HepG2 (cell line): ENCODE results near the gene SOX12. TPM values are rescaled to one million over a fixed set of nuclear protein-coding genes. Genes with fewer than 3 reads are reported as not detected.

Experiments used
- CREM ChIP-seq, 2 experiments: sonication (generic) in 1 of 2; formaldehyde crosslinking in 1 of 2; IDR thresholded peaks; 2 replicates each; pipeline versions ENCODE4 v1.4.0 to v1.6.1; 2016 to 2020; ENCODE audit warnings: antibody characterized with exemption in 1 of 2, mild to moderate bottlenecking in 1 of 2, missing genetic modification reagents in 1 of 2
- GMEB1 ChIP-seq: sonication (generic); formaldehyde crosslinking; IDR thresholded peaks from 2 replicates; pipeline ENCODE4 v1.5.1; 2020; ENCODE audit warnings: missing genetic modification reagents, mild to moderate bottlenecking, borderline replicate concordance
- NR2F1 ChIP-seq, 2 experiments: fragments of 450-650 bp in 1 of 2; formaldehyde crosslinking in 1 of 2; IDR thresholded peaks; 2 replicates each; pipeline versions ENCODE4 v1.5.0 to v1.6.1; 2016 to 2020; ENCODE audit warnings: mild to moderate bottlenecking in 1 of 2, missing compliant biosample characterization in 1 of 2, missing genetic modification reagents in 1 of 2, moderate library complexity in 1 of 2
- PHF21A ChIP-seq: sonication (generic); formaldehyde crosslinking; IDR thresholded peaks from 2 replicates; pipeline ENCODE4 v1.5.0; 2020; ENCODE audit warnings: mild to moderate bottlenecking, missing genetic modification reagents
- PTBP1 ChIP-seq: fragments of 200-400 bp; formaldehyde crosslinking; IDR thresholded peaks from 2 replicates; pipeline ENCODE4 v1.6.1; 2018; ENCODE audit warnings: low read length, low read depth; ENCODE audit not compliant: poor library complexity, severe bottlenecking
- REST ChIP-seq, 2 experiments: IDR thresholded peaks; 2 replicates each; pipeline ENCODE4 v1.6.1; 2011 to 2012; ENCODE audit warnings: low read length in 2 of 2, borderline replicate concordance in 1 of 2, low read depth in 1 of 2, mild to moderate bottlenecking in 1 of 2, moderate library complexity in 1 of 2
- TAF1 ChIP-seq: sonication (generic); formaldehyde crosslinking; IDR thresholded peaks from 2 replicates; pipeline ENCODE4 v1.4.0; 2020; ENCODE audit warnings: missing genetic modification reagents
- TFDP2 ChIP-seq: sonication (generic); formaldehyde crosslinking; IDR thresholded peaks from 2 replicates; pipeline ENCODE4 v1.4.0; 2020; ENCODE audit warnings: missing genetic modification reagents
- ZNF343 ChIP-seq: sonication (generic); formaldehyde crosslinking; IDR thresholded peaks from 2 replicates; pipeline ENCODE4 v1.4.0; 2020; ENCODE audit warnings: mild to moderate bottlenecking, missing genetic modification reagents
- ZNF441 ChIP-seq: sonication (generic); formaldehyde crosslinking; IDR thresholded peaks from 2 replicates; pipeline ENCODE4 v1.7.0; 2021; ENCODE audit warnings: missing genetic modification reagents, borderline replicate concordance
- ZNF550 ChIP-seq: sonication (generic); formaldehyde crosslinking; IDR thresholded peaks from 2 replicates; pipeline ENCODE4 v1.4.0; 2020; ENCODE audit warnings: mild to moderate bottlenecking, missing genetic modification reagents, borderline replicate concordance
- ZNF782 ChIP-seq: sonication (generic); formaldehyde crosslinking; IDR thresholded peaks from 2 replicates; pipeline ENCODE4 v1.4.0; 2020; ENCODE audit warnings: missing genetic modification reagents, mild to moderate bottlenecking, borderline replicate concordance
- ZSCAN22 ChIP-seq: sonication (generic); formaldehyde crosslinking; IDR thresholded peaks from 2 replicates; pipeline ENCODE4 v1.4.0; 2020; ENCODE audit warnings: mild to moderate bottlenecking, missing genetic modification reagents
- ZZZ3 ChIP-seq: sonication (generic); formaldehyde crosslinking; IDR thresholded peaks from 2 replicates; pipeline ENCODE4 v1.4.0; 2020; ENCODE audit warnings: missing genetic modification reagents, mild to moderate bottlenecking, borderline replicate concordance
- polyA plus RNA-seq, 8 experiments: library from polyadenylated mRNA; depleted of rRNA in 3 of 8; stranded (reverse) in 7 of 8; unstranded in 1 of 8; fragments of >200 nt; fragmentation: Illumina TruSeq in 4 of 8; extraction: Trizol in 4 of 8; gene quantifications; 2 replicates each; pipeline versions ENCODE4 v1.2.1 to v1.2.3, GENCODE V29; 2011 to 2016; ENCODE audit warnings: low read depth in 4 of 8, missing spikeins in 1 of 8, mixed read lengths in 1 of 8; ENCODE audit not compliant: insufficient read depth in 1 of 8
- total RNA-seq, 5 experiments: library from RNA; depleted of rRNA; stranded (reverse); fragments of >200 nt; fragmentation: Illumina TruSeq; extraction: Trizol; gene quantifications; 2 replicates each; pipeline ENCODE4 v1.2.3, GENCODE V29; 2016; ENCODE audit warnings: low read depth in 1 of 5
- TF ChIP-seq, protein P1 (sequence below): sonication (generic); formaldehyde crosslinking; IDR thresholded peaks from 2 replicates; pipeline ENCODE4; 2020; ENCODE audit warnings: missing genetic modification reagents, mild to moderate bottlenecking, borderline replicate concordance

Gene SOX12
- total and polyA plus RNA-seq, 2 of the 13 experiments (the other 11 are each of a cell fraction or from before 2014, with no cell fraction given): 10.0 to 18.7 TPM

DNA sequence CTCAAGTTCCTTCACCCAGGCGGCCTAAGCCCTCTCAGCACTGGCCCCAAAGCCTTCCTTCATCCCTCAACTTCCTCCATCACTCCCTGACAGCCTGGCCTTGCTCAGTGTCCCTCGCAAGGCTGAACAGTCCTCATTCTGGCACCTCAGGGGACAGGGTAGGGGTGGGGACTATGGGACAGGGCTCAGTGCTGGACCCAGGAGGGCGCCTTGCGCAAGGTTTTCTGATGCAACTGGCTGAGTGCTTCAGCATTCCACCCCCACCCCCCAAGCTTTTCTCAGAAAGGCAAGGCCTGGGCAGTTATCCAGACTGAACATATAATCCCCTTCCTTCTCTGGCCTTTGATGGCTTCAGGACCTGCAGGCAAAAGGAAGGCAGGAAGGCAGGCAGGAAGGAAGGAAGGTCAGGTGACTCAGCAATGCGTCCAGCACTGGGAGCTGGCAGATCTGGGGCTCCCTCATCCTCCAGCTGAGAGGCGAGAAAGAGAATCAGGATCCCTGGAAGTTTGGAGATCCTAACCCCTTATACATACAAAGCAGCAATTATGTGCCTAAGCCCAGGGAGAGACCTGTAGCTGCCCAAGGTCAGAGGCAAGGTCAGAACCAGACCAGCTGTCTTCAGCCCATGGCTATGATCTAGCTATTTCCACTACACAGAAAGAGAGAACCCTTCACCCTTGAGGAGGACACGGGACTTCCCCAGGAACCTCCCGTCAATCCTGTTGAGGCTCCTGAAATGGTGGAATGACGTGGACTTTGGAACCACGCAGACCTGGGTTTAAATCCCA, 46.6 kb downstream of the SOX12 start (continued):
- TF ChIP-seq GMEB1: peak; percentile 73; the same call in 1 of the 2 replicates
- TF ChIP-seq ZSCAN22 (CRISPR knock-in tag): 0 out of 2 replicates have a peak, but pooled peaks have one; percentile 32
- TF ChIP-seq NR2F1 (CRISPR knock-in tag; IDR thresholded peaks at IDR 0.05): peak; percentile 25 to 63; a peak in 3 of 4 replicates
- TF ChIP-seq ZNF782 (CRISPR knock-in tag): peak; percentile 82
- peak; percentile 80 for TF ChIP-seq TAF1 (CRISPR knock-in tag)
- TF ChIP-seq CREM (IDR thresholded peaks at IDR 0.05): peak; percentile 90
- TF ChIP-seq CREM (CRISPR knock-in tag; IDR thresholded peaks at IDR 0.05): no peak
- peak; percentile 36; the same call in 1 of the 2 replicates for TF ChIP-seq ZZZ3 (CRISPR knock-in tag)
- peak; percentile 97 for TF ChIP-seq ZNF343 (CRISPR knock-in tag)
- TF ChIP-seq ZNF441 (CRISPR knock-in tag): 0 out of 2 replicates have a peak, but pooled peaks have one; percentile 61
- TF ChIP-seq ZNF550: 0 out of 2 replicates have a peak, but pooled peaks have one; percentile 40
- TF ChIP-seq REST (IDR thresholded peaks at IDR 0.05; ENCODE audit: borderline replicate concordance in 1 of 2, low read depth in 1 of 2, low read length in 2 of 2): peak in 1 of 2 experiments; percentile 85; a peak in 2 of 4 replicates
- TF ChIP-seq PHF21A (CRISPR knock-in tag): peak; percentile 100
- TF ChIP-seq PTBP1: peak; percentile 97
- TF ChIP-seq TFDP2 (CRISPR knock-in tag): peak; percentile 74; the same call in 1 of the 2 replicates
- TF ChIP-seq, protein P1, sequence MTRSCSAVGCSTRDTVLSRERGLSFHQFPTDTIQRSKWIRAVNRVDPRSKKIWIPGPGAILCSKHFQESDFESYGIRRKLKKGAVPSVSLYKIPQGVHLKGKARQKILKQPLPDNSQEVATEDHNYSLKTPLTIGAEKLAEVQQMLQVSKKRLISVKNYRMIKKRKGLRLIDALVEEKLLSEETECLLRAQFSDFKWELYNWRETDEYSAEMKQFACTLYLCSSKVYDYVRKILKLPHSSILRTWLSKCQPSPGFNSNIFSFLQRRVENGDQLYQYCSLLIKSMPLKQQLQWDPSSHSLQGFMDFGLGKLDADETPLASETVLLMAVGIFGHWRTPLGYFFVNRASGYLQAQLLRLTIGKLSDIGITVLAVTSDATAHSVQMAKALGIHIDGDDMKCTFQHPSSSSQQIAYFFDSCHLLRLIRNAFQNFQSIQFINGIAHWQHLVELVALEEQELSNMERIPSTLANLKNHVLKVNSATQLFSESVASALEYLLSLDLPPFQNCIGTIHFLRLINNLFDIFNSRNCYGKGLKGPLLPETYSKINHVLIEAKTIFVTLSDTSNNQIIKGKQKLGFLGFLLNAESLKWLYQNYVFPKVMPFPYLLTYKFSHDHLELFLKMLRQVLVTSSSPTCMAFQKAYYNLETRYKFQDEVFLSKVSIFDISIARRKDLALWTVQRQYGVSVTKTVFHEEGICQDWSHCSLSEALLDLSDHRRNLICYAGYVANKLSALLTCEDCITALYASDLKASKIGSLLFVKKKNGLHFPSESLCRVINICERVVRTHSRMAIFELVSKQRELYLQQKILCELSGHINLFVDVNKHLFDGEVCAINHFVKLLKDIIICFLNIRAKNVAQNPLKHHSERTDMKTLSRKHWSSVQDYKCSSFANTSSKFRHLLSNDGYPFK: peak; percentile 78
